ENCODE measurements around the gene TRUB1.
"Not testable (repeated sequence)": the region's sequence is repeated elsewhere in the genome, so short reads cannot be mapped to it uniquely, and the experiment has no call there.

Gene TRUB1

GRCh38 chr10:114925587-114926586 lies 12.1 kb upstream of the TRUB1 start:
- no peak for DNase-seq (ENCODE audit: low spot score)

DNA sequence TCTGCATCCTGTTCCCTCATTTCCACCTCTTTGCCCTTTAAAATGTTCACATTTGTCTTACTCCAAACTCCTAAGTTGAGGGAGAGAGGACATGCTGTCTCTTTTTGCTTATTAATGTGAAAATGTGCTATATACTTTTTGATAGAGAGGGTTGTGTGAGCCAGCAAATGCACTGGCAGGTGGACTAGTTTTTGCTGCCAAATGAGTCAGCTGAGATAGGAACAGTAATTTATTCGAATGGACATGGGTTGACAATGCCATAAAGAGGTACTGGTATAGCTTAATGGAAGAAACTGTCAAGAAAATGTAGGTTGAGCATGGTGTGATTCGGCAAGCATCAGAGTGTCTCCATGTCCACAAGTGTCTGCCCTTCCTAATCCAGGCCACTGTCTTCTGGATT lies 9.2 kb upstream of the TRUB1 start:
- no peak for DNase-seq (ENCODE audit: low spot score)

GRCh38 chr10:114930320-114930719 lies 7.7 kb upstream of the TRUB1 start:
- DNase-seq (ENCODE audit: low spot score): no peak

- no peak for DNase-seq (ENCODE audit: low spot score)
These were observed 6.8 kb upstream of the TRUB1 start for GRCh38 chr10:114931072-114931679.

GRCh38 chr10:114932225-114932624 lies 5.8 kb upstream of the TRUB1 start:
- no peak for DNase-seq (ENCODE audit: low spot score)

- no peak for DNase-seq (ENCODE audit: low spot score)
These were observed 5.0 kb upstream of the TRUB1 start for GRCh38 chr10:114932945-114933344.

DNA sequence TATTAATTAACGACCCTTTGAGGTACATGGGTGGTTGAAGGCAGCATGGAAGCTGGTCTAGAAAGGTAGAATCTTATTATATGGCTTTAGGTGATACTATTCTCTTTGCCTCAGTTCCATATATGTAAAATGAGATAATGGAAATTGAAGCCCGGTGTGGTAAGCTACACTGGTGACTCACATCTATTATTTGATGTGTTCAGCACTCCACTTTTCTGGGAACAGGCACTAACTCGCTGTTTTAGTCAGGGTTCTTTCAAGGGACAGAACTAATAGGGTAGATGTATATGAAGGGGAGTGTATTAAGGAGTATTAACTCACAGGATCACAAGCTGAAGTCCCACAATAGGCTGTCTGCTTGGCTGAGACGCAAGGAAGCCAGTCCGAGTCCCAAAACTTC lies 4.4 kb upstream of the TRUB1 start:
- no peak for DNase-seq (ENCODE audit: low spot score)

GRCh38 chr10:114933995-114934394 lies 4.0 kb upstream of the TRUB1 start:
- not testable (repeated sequence) for DNase-seq (ENCODE audit: low spot score)

GRCh38 chr10:114938856-114939193 lies 830 bp downstream of the TRUB1 start:
- DNase-seq (ENCODE audit: low spot score): no peak

- DNase-seq (ENCODE audit: low spot score): no peak
These were observed 2.7 kb downstream of the TRUB1 start for GRCh38 chr10:114940735-114941134.

- DNase-seq (ENCODE audit: low spot score): no peak
These were observed 5.0 kb downstream of the TRUB1 start for GRCh38 chr10:114943000-114943399.

- DNase-seq (ENCODE audit: low spot score): no peak
These were observed 15.1 kb downstream of the TRUB1 start for GRCh38 chr10:114953047-114953446.

GRCh38 chr10:114955984-114956383 lies 18.0 kb downstream of the TRUB1 start:
- DNase-seq (ENCODE audit: low spot score): no peak

GRCh38 chr10:114956466-114956865 lies 18.5 kb downstream of the TRUB1 start:
- DNase-seq (ENCODE audit: low spot score): no peak

DNA sequence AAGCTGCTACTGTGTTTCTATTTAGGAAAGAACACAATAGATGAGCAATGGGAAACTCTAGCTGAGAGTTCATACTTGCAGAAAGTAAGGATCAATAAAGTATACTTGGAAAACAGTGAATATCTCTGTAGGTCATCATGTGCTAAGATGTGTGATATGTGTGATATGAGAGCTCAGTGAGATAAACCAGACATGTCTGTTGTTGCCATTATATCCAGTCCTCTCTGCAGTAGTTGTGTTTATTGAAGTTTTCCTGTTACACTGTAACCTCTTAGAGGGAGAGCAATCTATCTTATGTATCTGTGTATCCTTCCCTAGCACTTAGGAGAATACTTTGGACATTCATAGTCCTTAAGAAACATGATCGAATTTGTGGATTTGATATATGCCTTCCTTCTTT lies 19.1 kb downstream of the TRUB1 start:
- no peak for DNase-seq (ENCODE audit: low spot score)

- no peak for DNase-seq (ENCODE audit: low spot score)
These were observed 19.7 kb downstream of the TRUB1 start for GRCh38 chr10:114957673-114958072.

GRCh38 chr10:114962441-114962840 lies 24.4 kb downstream of the TRUB1 start:
- no peak for DNase-seq (ENCODE audit: low spot score)

DNA sequence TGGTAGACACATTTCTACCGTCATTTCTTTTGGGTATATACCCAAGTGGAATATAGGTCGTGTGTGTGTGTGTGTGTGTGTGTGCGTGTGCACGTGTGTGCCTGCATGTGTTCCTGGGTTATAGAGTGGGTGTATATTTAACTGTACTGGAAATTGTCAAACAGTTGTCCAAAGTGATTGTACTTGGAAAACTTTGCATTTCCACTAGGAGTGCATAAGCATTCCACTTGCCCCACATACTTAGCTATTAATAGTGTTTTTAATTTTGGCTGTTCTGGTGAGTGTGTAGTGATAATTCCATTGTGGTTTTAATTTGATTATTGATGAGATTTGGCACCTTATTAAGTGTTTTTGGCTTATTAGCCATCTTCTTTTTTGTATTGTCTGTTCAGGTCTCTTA lies 25.9 kb downstream of the TRUB1 start:
- DNase-seq (ENCODE audit: low spot score): no peak

- DNase-seq (ENCODE audit: low spot score): no peak
These were observed 29.1 kb downstream of the TRUB1 start for GRCh38 chr10:114967071-114967470.

GRCh38 chr10:114970515-114970914 lies 32.5 kb downstream of the TRUB1 start:
- DNase-seq (ENCODE audit: low spot score): peak; percentile 20

GRCh38 chr10:114973306-114973705 lies 35.3 kb downstream of the TRUB1 start:
- no peak for DNase-seq (ENCODE audit: low spot score)

DNA sequence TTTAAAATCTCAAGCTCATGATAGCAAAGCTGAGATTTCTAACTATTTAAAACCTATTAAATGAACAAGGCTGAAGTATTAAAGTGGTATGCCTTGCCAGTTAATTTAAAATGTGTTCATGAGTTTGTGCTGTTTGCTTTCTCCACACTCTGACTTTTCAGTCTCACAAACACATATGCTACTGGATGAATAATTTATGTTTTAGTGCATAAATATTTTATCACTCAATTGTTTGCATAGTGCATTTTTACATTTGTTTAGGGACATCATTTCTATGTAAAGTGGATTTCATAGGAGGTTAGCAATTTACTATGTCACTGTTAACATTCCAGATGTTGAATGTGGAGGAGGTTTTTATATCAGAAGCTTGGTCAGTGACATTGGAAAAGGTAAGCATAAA lies 36.0 kb downstream of the TRUB1 start:
- no peak for DNase-seq (ENCODE audit: low spot score)

- no peak for DNase-seq (ENCODE audit: low spot score)
These were observed 36.6 kb downstream of the TRUB1 start for GRCh38 chr10:114974625-114975024.

DNA sequence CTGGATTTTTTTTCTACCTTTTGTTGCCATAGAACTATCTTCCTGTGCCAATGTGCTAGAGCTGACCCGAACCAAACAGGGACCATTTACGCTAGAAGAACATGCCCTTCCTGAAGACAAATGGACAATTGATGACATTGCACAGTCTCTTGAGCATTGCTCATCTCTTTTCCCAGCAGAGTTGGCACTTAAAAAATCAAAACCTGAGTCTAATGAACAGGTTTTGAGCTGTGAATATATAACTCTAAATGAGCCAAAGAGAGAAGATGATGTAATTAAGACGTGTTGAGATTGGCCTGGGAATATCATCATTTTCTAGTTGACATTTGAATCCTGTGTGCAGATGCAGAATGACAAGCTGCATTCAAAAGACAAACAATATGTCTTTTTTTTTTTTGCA lies 37.1 kb downstream of the TRUB1 start:
- no peak for DNase-seq (ENCODE audit: low spot score)

Data from iPS-NIHi11 (cell line).